ENCODE results near the gene UBE2G2. TPM values are rescaled to one million over a fixed set of nuclear protein-coding genes. Genes with fewer than 3 reads are reported as not detected.

UBE2G2 gene
- total RNA-seq, 2 donors from 2014 or later = 67.7 to 138 TPM

GRCh38 chr21:44820851-44821250 is 19.2 kb upstream of the UBE2G2 start:
- Histone ChIP-seq H3K27me3 (replicated peaks; ENCODE audit: insufficient read depth) (no peaks in the 10 kb centered on the region), H3K27ac (no peak overlapping the region), H3K9me3 (peaks cover 24% of the 10 kb centered on the region), H3K36me3 (no peaks in the 10 kb centered on the region), H3K4me1 (ENCODE audit: control insufficient read depth in 1 of 2, low read depth in 2 of 2) (peaks cover 6 to 18% of the 10 kb centered on the region in 2 donors), H3K4me3 (no peak overlapping the region)
- DNase-seq (ENCODE audit: low spot score) (no peak), ATAC-seq (ENCODE audit: insufficient number of reproducible peaks, low FRiP score, low read depth) (no peak)
- TF ChIP-seq, protein P1, sequence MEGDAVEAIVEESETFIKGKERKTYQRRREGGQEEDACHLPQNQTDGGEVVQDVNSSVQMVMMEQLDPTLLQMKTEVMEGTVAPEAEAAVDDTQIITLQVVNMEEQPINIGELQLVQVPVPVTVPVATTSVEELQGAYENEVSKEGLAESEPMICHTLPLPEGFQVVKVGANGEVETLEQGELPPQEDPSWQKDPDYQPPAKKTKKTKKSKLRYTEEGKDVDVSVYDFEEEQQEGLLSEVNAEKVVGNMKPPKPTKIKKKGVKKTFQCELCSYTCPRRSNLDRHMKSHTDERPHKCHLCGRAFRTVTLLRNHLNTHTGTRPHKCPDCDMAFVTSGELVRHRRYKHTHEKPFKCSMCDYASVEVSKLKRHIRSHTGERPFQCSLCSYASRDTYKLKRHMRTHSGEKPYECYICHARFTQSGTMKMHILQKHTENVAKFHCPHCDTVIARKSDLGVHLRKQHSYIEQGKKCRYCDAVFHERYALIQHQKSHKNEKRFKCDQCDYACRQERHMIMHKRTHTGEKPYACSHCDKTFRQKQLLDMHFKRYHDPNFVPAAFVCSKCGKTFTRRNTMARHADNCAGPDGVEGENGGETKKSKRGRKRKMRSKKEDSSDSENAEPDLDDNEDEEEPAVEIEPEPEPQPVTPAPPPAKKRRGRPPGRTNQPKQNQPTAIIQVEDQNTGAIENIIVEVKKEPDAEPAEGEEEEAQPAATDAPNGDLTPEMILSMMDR (IDR thresholded peaks at IDR 0.05) = no peak

GRCh38 chr21:44819283-44820243 is 17.9 kb upstream of the UBE2G2 start:
- no peaks in the 10 kb centered on the region for H3K27me3 ChIP-seq (replicated peaks; ENCODE audit: insufficient read depth)
- TF ChIP-seq, protein P1 (IDR thresholded peaks at IDR 0.05) = no peak

GRCh38 chr21:44818640-44819011 is 17.0 kb upstream of the UBE2G2 start:
- DNase-seq (ENCODE audit: low spot score) (no peak), ATAC-seq (ENCODE audit: insufficient number of reproducible peaks, low FRiP score, low read depth) (no peak)
- Histone ChIP-seq H3K4me1 (ENCODE audit: control insufficient read depth in 1 of 2, low read depth in 2 of 2) (peaks cover 6 to 18% of the 10 kb centered on the region in 2 donors), H3K9me3 (peaks cover 24% of the 10 kb centered on the region), H3K4me3 (peak overlapping the region; percentile 77), H3K27me3 (replicated peaks; ENCODE audit: insufficient read depth) (no peaks in the 10 kb centered on the region), H3K36me3 (no peaks in the 10 kb centered on the region), H3K27ac (peak overlapping the region; percentile 55 to 73)
- TF ChIP-seq, protein P1 (IDR thresholded peaks at IDR 0.05) = no peak

More at GRCh38 chr21:44819283-44820243, 17.9 kb upstream of the UBE2G2 start:
- H3K4me1 ChIP-seq (ENCODE audit: control insufficient read depth in 1 of 2, low read depth in 2 of 2) = peaks cover 6 to 18% of the 10 kb centered on the region in 2 donors
- H3K36me3 ChIP-seq = no peaks in the 10 kb centered on the region
- no peak overlapping the region for H3K27ac ChIP-seq
- DNase-seq (ENCODE audit: low spot score) (no peak), ATAC-seq (ENCODE audit: insufficient number of reproducible peaks, low FRiP score, low read depth) (no peak)
- no peak overlapping the region for H3K4me3 ChIP-seq
- H3K9me3 ChIP-seq = peaks cover 24% of the 10 kb centered on the region

GRCh38 chr21:44817914-44818639 is 16.5 kb upstream of the UBE2G2 start, which contains the start of gene SUMO3:
Gene SUMO3 (minus strand): TSS chr21:44818062. CDS start chr21:44817968, 94 bp downstream.
- peak; percentile 57 for ATAC-seq (ENCODE audit: insufficient number of reproducible peaks, low FRiP score, low read depth)
- Histone ChIP-seq H3K27ac (peak within 1 kb of the TSS; percentile 55 to 73), H3K4me1 (ENCODE audit: control insufficient read depth in 1 of 2, low read depth in 2 of 2) (peaks cover 6 to 18% of the 10 kb centered on the region in 2 donors), H3K27me3 (replicated peaks; ENCODE audit: insufficient read depth) (no peaks in the 10 kb centered on the region), H3K9me3 (peaks cover 20% of the 10 kb centered on the region), H3K36me3 (no peaks in the 10 kb centered on the region), H3K4me3 (peak within 1 kb of the TSS; percentile 77)
- no peak for DNase-seq (ENCODE audit: low spot score)
- TF ChIP-seq, protein P1 (IDR thresholded peaks at IDR 0.05) = no peak

GRCh38 chr21:44817506-44817880 is 15.9 kb upstream of the UBE2G2 start:
- Histone ChIP-seq H3K27me3 (replicated peaks; ENCODE audit: insufficient read depth) (no peaks in the 10 kb centered on the region), H3K4me1 (ENCODE audit: control insufficient read depth in 1 of 2, low read depth in 2 of 2) (peaks cover 6 to 18% of the 10 kb centered on the region in 2 donors), H3K36me3 (no peaks in the 10 kb centered on the region), H3K27ac (no peak overlapping the region), H3K9me3 (peaks cover 14% of the 10 kb centered on the region), H3K4me3 (peak overlapping the region; percentile 77)
- DNase-seq (ENCODE audit: low spot score) (no peak), ATAC-seq (ENCODE audit: insufficient number of reproducible peaks, low FRiP score, low read depth) (peak; percentile 42)
- TF ChIP-seq, protein P1 (IDR thresholded peaks at IDR 0.05) = no peak

Data from thoracic aorta (tissue), 2 donors.